OCI-LY1 (cell line): ENCODE data around the gene EEF1E1.

Source experiments
- CTCF ChIP-seq: fragments of 200-600 bp; sonication (generic), shearing (Covaris generic); IDR thresholded peaks from 2 replicates; pipeline ENCODE4 v1.5.1; 2017; ENCODE audit warnings: mild to moderate bottlenecking, antibody characterized with exemption, low read length, moderate library complexity, mixed read lengths
- EZH2 ChIP-seq: fragments of 200-600 bp; sonication (generic), shearing (Covaris generic); IDR thresholded peaks from 2 replicates; pipeline ENCODE4 v1.8.0; 2017; ENCODE audit warnings: borderline replicate concordance, mixed run types, mild to moderate bottlenecking, antibody characterized with exemption, low read length, moderate library complexity, mixed read lengths

DNA sequence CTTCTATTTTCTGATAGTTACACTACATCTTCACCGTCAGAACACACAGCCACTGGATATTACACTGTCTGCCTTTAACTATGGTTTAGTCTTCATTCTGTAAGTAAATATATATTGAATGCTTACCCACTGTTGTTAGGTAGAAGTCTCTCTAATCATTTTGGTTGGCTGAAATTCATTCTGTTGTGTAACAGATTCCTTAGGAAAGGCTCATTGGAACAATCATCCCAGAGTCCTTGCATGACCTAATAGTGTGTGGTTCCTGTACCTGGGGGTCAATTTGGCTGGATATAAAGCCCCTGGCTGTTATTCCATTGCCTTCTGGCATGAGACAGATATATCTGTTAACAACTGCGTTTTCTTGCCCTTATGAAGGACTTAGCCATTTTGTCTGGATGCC, 48.1 kb downstream of the EEF1E1 start:
- TF ChIP-seq CTCF (no peak), EZH2 (no peak)
